GM21717 (cell line): ENCODE measurements around the gene OR1A1.
"Not testable (repeated sequence)": the region's sequence is repeated elsewhere in the genome, so short reads cannot be mapped to it uniquely, and the experiment has no call there.

Experiments
- ATAC-seq: cut with Tn5 transposase; IDR thresholded peaks from one replicate; pipeline ENCODE4 v1.9.1; 2021; ENCODE audit warnings: mild to moderate bottlenecking, moderate library complexity; ENCODE audit not compliant: unreplicated experiment

The OR1A1 gene

DNA sequence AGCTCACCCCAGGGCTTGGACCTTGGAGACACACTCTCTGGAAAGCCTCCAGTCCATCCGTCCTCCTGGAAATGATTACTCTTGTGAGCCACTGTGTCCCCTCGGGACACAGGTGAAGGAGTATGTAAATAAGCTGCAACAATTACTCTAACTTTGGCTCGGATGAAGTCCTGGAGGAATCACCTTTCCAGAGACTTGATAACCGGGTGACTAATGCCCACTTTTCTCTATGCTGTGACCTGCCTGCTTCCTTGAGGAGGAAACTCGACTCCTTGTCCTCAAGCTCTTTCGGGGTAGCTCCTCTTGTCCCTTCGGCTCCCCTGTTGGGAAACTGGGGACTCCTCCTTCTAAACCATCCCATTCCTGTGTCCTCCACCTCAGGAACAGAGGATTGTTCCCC, at the start of gene OR1A1:
Gene OR1A1, plus strand, starts transcription at position 301 of the 400 bp plus-strand sequence. CDS start 7,954 bp downstream, outside the sequence.
- ATAC-seq = no peak

GRCh38 chr17:3167574-3167973, 39.9 kb upstream of the OR1A1 start:
- ATAC-seq = no peak

- no peak for ATAC-seq
These were observed 17.5 kb upstream of the OR1A1 start for GRCh38 chr17:3189961-3190360.

DNA sequence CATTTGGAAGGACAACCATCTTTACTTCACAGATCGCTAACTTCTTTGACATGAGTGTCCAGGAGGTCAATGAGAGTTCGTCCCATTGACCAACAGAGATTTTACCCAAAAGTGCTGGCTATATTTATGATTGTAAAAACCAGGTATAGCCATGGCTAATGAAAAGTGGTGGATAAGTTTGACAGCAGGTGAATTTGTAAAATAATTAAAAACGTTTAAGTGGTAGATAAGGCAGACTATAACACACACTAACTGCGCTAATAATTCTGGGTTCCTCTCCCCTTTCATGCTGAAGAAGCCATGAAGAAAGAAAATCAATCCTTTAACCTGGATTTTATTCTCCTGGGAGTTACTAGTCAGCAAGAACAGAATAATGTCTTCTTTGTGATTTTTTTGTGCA, 10.2 kb upstream of the OR1A1 start, which contains the start of gene OR1A2:
Gene OR1A2, plus strand, starts transcription at position 301 of the 400 bp plus-strand sequence. Its CDS starts 0 bp downstream, at position 301.
- no peak for ATAC-seq

GRCh38 chr17:3208484-3208883, 1.0 kb downstream of the OR1A1 start:
- ATAC-seq = no peak

DNA sequence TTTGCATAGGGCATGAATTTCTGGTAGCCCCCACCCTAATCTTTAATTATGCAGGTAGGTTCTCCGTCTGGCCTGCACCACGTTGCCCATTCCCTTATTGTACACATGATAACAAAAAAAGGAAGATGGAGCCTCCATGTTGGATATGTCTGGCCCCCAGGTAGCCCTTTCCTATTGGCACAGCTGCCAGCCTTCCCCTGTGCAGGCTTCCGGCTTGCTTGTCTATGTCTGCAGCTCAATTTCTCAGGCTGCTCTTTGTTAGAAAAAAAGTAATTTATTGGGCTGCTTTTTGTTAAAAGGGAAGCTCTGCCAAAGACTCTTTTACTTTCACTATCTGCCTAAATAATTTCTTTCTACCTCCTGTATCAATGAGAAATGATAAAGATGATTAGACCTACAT, 5.5 kb downstream of the OR1A1 start:
- ATAC-seq = no peak

GRCh38 chr17:3213587-3213986, 6.1 kb downstream of the OR1A1 start:
- no peak for ATAC-seq

- not testable (repeated sequence) for ATAC-seq
These were observed 12.5 kb downstream of the OR1A1 start for GRCh38 chr17:3219978-3220377.

DNA sequence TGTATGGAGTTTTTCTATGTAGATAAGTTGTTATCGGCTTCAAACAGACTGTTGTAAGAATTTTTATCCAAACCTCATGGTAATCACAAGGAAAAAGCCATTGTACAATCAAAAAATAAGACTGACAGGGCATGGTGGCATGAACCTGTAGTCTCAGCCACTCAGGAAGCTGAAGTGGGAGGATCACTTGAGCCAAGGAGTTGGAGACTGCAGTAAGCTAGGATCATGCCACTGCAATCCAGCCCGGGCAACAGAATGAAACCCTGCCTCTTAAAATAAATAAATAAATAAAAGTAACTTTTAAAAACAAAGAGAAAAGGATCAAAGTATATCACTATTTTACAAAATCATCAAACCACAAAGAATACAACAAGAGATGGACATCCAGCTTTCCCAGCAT, 14.4 kb downstream of the OR1A1 start:
- ATAC-seq = no peak

DNA sequence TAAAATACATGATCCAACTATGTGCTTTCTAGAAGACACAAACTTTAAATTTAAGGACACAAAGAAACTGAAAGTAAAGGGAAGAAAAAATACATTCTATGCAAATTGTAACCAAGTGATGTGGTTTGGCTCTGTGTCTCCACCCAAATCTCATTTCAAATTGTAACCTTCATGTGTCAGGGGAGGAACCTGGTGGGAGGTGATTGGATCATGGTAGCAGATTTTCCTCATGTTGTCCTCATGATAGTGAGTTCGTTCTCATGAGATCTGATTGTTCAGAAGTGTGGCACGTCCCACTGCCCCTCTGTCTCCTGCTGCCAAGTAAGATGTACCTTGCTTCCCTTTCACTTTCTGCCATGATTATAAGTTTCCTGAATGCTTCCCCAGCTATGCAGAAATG, 15.0 kb downstream of the OR1A1 start:
- ATAC-seq = no peak

GRCh38 chr17:3224721-3225352, 17.4 kb downstream of the OR1A1 start:
- ATAC-seq = not testable (repeated sequence)

DNA sequence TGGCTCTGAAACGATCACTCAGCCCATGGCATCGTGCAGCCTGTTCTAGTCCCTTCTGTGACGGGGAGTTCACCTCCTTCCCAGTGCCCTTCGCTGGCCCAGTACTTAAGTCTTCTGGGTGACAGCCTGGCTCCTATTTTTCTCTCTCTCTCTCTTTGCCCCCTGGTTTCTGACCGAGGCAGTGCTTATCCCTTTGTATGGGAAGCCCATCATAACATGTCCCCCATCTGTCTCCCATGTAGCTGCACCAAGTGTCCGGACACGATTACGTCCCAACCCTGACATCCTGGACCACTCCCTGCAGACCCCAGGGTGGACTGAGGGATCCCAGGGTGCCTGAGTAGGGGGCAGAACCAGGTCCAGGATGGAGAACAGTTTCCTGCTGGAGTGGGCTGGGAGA, 24.8 kb downstream of the OR1A1 start:
- not testable (repeated sequence) for ATAC-seq

DNA sequence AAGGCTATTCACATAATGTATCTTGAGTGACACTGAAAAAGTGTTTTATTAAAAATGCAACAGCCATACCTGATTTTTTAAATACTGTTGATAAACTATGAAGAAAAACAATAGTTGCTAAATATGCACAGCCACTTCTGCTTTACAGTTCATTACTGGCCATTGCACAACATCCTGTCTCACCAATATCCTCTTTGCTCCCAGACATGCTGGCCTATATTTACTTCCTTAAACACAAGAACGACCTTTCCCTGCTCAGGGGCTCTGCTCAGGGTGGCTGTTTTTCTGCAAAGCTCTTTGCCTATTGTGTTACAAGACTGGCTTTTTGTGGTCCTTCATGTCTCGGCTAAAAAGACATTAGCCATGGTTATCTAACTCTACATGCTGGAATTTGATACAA, 31.2 kb downstream of the OR1A1 start:
- not testable (repeated sequence) for ATAC-seq

GRCh38 chr17:3241044-3241443, 33.6 kb downstream of the OR1A1 start:
- not testable (repeated sequence) for ATAC-seq

GRCh38 chr17:3244841-3245240, 37.4 kb downstream of the OR1A1 start:
- ATAC-seq = not testable (repeated sequence)

GRCh38 chr17:3249013-3249412, 41.5 kb downstream of the OR1A1 start:
- not testable (repeated sequence) for ATAC-seq

- ATAC-seq = no peak
These were observed 49.1 kb downstream of the OR1A1 start for GRCh38 chr17:3256575-3256974.

DNA sequence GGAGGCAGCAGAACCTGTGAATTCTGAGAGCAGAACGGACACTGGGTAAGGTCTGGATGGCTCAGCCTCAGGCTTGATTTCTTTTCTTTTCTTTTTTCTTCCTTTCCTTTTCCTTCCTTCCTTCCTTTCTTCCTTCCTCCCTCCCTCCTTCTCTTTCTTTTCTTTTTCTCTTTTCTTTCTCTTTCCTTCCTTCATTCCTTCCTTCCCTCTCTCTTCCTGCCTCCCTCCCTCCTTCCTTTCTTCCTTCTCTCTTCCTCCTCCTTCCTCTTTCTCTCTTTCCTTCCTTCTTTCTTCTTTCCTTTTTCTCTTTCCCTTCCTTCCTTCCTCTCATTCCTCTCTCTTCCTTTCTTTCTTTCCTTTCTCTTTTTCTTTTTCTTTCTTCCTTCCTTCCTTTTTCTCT, 52.7 kb downstream of the OR1A1 start:
- ATAC-seq = no peak

- no peak for ATAC-seq
These were observed 53.1 kb downstream of the OR1A1 start for GRCh38 chr17:3260600-3260999.
